ENCODE data around the gene CBX4. TPM values are rescaled to one million over a fixed set of nuclear protein-coding genes. Genes with fewer than 3 reads are reported as not detected.

The CBX4 gene
- total RNA-seq, 1 donor from 2014 or later, result 22.8 TPM

- Mint-ChIP-seq H3K4me3 (ENCODE audit: low read depth) (no peak overlapping the region), H3K27me3 (peaks cover 27% of the 10 kb centered on the region), H3K27ac (no peak overlapping the region), H3K36me3 (ENCODE audit: insufficient read depth) (no peaks in the 10 kb centered on the region), H3K4me1 (ENCODE audit: low read depth) (peaks cover 10% of the 10 kb centered on the region), H3K9me3 (ENCODE audit: low read depth) (no peaks in the 10 kb centered on the region)
- DNase-seq (ENCODE audit: low spot score, unreplicated experiment), result no peak
- TF ChIP-seq, protein P1, sequence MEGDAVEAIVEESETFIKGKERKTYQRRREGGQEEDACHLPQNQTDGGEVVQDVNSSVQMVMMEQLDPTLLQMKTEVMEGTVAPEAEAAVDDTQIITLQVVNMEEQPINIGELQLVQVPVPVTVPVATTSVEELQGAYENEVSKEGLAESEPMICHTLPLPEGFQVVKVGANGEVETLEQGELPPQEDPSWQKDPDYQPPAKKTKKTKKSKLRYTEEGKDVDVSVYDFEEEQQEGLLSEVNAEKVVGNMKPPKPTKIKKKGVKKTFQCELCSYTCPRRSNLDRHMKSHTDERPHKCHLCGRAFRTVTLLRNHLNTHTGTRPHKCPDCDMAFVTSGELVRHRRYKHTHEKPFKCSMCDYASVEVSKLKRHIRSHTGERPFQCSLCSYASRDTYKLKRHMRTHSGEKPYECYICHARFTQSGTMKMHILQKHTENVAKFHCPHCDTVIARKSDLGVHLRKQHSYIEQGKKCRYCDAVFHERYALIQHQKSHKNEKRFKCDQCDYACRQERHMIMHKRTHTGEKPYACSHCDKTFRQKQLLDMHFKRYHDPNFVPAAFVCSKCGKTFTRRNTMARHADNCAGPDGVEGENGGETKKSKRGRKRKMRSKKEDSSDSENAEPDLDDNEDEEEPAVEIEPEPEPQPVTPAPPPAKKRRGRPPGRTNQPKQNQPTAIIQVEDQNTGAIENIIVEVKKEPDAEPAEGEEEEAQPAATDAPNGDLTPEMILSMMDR (IDR thresholded peaks at IDR 0.05; ENCODE audit: unreplicated experiment), result no peak
Measured at GRCh38 chr17:79851461-79851817, 12.2 kb upstream of the CBX4 start.

DNA sequence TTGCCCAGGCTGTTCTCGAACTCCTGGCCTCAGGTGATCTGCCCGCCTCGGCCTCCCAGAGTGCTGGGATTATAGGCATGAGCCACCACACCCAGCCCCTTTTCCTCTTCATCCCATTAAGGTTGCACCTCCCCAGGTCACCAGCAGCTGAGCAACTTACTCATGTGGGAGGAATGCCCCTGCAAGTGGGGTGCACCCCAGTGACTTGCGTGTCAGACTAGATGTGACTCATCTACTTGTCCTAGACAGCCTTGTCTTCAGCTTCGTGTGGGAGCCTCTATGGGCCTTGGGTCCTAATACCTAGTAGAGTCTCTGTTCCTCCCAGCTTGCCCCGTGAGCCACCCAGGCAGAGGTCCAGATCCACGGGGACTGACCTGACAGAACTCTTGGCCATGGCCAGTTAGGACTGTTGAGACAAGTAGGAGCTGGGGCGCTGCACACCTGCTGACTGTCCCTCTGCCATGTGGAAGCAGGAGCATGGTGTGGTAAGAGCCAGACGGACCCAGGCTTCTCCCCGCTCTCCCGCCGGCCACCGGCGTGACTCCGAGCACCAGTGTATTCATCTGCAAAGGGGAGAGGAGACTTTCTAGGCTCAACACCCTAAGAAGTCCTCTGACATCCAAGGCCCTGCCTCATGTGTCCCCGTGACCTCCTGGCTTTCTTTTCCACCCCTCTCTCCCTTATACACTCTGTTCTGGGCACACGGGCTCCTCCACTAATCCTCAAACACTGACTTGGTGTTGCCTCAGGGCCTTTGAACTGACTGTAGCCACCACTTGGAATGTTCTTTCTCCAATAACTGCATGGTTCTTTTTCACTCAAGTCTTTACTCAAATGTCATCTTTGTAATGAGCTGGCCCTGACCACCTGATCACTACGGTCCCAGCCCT lies 11.6 kb upstream of the CBX4 start:
- TF ChIP-seq, protein P1 (IDR thresholded peaks at IDR 0.05; ENCODE audit: unreplicated experiment), result no peak
- Mint-ChIP-seq H3K9me3 (ENCODE audit: low read depth) (no peaks in the 10 kb centered on the region), H3K4me3 (ENCODE audit: low read depth) (no peak overlapping the region), H3K36me3 (ENCODE audit: insufficient read depth) (no peaks in the 10 kb centered on the region), H3K27me3 (peaks cover 30% of the 10 kb centered on the region), H3K27ac (no peak overlapping the region), H3K4me1 (ENCODE audit: low read depth) (peaks cover 11% of the 10 kb centered on the region)
- DNase-seq (ENCODE audit: low spot score, unreplicated experiment), result no peak

- Mint-ChIP-seq H3K9me3 (ENCODE audit: low read depth) (no peaks in the 10 kb centered on the region), H3K4me3 (ENCODE audit: low read depth) (no peak overlapping the region), H3K36me3 (ENCODE audit: insufficient read depth) (no peaks in the 10 kb centered on the region), H3K4me1 (ENCODE audit: low read depth) (peaks cover 9% of the 10 kb centered on the region), H3K27ac (no peak overlapping the region), H3K27me3 (peaks cover 31% of the 10 kb centered on the region)
- DNase-seq (ENCODE audit: low spot score, unreplicated experiment), result no peak
- TF ChIP-seq, protein P1 (IDR thresholded peaks at IDR 0.05; ENCODE audit: unreplicated experiment), result no peak
Measured at GRCh38 chr17:79849953-79850352, 10.7 kb upstream of the CBX4 start.

DNA sequence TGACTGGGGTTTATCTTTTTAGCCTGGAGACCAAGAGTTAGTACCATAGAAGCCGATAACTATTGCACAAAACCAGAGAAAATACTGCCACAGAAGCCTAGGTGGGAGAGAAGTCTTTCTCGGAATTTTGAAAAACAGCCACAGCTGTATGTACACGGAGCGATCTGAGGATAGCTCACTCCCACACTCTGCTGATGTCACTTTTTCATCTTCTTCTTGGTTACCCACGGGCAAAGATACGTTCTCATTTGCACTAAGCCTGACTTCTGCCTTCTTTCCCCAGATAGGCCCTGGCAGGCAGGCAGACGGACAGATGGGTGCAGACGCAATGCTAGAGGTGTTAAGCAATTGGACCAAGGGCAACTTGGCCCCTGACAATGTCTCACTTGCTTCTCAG lies 9.1 kb upstream of the CBX4 start:
- no peaks in the 10 kb centered on the region for H3K36me3 Mint-ChIP-seq (ENCODE audit: insufficient read depth)
- H3K9me3 Mint-ChIP-seq (ENCODE audit: low read depth), result no peaks in the 10 kb centered on the region
- no peak for DNase-seq (ENCODE audit: low spot score, unreplicated experiment)
- TF ChIP-seq, protein P1 (IDR thresholded peaks at IDR 0.05; ENCODE audit: unreplicated experiment), result no peak
- peaks cover 11% of the 10 kb centered on the region for H3K4me1 Mint-ChIP-seq (ENCODE audit: low read depth)
- H3K27ac Mint-ChIP-seq, result no peak overlapping the region
- H3K27me3 Mint-ChIP-seq, result peaks cover 30% of the 10 kb centered on the region
- H3K4me3 Mint-ChIP-seq (ENCODE audit: low read depth), result no peak overlapping the region

DNA sequence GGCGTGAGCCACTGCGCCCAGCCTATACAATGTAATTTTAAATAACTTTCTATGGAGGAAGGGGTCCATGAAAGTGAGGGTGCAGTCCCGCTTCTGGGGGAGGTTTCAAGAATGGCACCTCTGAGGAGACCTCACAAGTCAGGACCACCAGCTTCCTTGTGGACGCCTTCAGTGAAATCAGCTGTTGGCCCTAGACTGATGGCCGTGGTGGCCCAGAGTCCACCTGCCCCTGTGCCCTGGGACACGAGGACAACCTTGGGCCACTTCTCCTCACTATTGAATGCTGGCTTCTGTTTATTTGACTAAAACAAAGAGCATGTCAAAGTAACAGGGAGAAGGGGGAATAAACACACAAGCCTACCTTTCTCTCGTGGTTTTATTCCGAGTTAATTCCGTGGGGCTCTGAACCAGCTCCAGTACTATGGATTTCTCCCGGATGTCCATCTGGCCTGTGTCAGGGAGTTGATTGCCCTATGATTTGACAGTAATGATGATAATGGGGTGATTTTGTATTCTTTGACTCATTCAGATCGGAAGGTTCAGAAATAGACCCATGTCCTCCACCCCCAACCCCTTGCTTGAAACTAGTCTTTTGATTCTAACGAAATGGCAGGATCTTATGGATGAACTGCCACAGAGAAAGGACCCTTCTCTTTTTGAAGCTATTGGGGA lies 8.6 kb upstream of the CBX4 start:
- peaks cover 12% of the 10 kb centered on the region for H3K4me1 Mint-ChIP-seq (ENCODE audit: low read depth)
- H3K36me3 Mint-ChIP-seq (ENCODE audit: insufficient read depth), result no peaks in the 10 kb centered on the region
- DNase-seq (ENCODE audit: low spot score, unreplicated experiment), result no peak
- no peak overlapping the region for H3K27ac Mint-ChIP-seq
- H3K27me3 Mint-ChIP-seq, result peaks cover 32% of the 10 kb centered on the region
- H3K9me3 Mint-ChIP-seq (ENCODE audit: low read depth), result no peaks in the 10 kb centered on the region
- H3K4me3 Mint-ChIP-seq (ENCODE audit: low read depth), result no peak overlapping the region
- TF ChIP-seq, protein P1 (IDR thresholded peaks at IDR 0.05; ENCODE audit: unreplicated experiment), result no peak

Measured in progenitor cell of endocrine pancreas (in vitro differentiated cells).